PC-9 (cell line): ENCODE data around the gene KIF7.

Experiments used
- CTCF ChIP-seq: fragments of 200-600 bp; sonication (generic); conservative IDR thresholded peaks from 2 replicates; pipeline ENCODE4 v1.6.1; 2017; ENCODE audit warnings: mixed run types, antibody characterized with exemption, mild to moderate bottlenecking, moderate library complexity
- EZH2 ChIP-seq: fragments of 200-600 bp; sonication (generic); IDR thresholded peaks from 2 replicates; pipeline ENCODE4 v1.8.0; 2017; ENCODE audit warnings: antibody characterized with exemption, low read depth

GRCh38 chr15:89695198-89695597, 39.9 kb upstream of the KIF7 start:
- no peak for TF ChIP-seq CTCF
- TF ChIP-seq EZH2: no peak
